ENCODE data around the gene AXL.

DNA sequence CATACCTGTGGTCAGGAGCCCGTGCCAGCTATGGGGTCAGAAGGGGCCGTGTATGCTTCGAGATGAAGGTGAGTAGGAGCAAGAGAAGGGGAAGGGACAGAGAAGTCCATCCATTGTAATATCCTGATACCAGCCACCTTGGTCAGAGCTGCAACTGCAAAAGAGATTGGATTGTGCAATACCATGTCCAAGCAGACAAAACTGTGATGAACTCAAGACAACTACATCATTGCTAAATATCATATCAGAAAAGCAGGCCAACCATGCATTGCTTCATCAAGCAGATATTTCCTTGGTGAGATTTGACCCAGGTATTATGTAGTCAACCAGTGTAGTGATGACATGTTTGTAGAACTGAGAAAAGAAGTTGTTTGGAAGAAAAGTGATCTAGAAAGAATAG lies 57.2 kb downstream of the AXL start:
- TF ChIP-seq, protein P1, sequence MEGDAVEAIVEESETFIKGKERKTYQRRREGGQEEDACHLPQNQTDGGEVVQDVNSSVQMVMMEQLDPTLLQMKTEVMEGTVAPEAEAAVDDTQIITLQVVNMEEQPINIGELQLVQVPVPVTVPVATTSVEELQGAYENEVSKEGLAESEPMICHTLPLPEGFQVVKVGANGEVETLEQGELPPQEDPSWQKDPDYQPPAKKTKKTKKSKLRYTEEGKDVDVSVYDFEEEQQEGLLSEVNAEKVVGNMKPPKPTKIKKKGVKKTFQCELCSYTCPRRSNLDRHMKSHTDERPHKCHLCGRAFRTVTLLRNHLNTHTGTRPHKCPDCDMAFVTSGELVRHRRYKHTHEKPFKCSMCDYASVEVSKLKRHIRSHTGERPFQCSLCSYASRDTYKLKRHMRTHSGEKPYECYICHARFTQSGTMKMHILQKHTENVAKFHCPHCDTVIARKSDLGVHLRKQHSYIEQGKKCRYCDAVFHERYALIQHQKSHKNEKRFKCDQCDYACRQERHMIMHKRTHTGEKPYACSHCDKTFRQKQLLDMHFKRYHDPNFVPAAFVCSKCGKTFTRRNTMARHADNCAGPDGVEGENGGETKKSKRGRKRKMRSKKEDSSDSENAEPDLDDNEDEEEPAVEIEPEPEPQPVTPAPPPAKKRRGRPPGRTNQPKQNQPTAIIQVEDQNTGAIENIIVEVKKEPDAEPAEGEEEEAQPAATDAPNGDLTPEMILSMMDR (IDR thresholded peaks at IDR 0.05; ENCODE audit: poor library complexity), result no peak
- TF ChIP-seq EZH2phosphoT487 (IDR thresholded peaks at IDR 0.05; ENCODE audit: low read depth, severe bottlenecking, unreplicated experiment), result no peak
